ENCODE results near the gene ULK3.

ULK3 gene

DNA sequence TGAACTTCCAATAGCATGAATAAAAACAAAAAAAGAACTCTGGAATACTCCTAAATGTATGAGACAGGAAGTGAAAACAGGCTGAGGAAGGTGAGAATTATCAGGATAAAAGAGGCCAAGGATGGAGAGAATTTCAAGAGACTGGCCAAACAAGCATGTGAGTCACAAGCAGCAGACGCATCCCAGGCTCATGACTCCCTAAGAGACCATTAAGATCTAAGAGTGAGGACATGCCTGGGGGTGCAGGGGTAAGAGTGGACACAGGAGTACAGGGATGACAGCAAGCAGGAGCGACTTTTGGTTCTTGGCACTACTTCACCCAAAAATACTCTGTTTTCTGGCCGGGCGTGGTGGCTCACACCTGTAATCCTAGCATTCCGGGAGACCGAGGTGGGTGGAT lies 23.1 kb upstream of the ULK3 start:
- H3K79me2 ChIP-seq (ENCODE audit: insufficient read depth, low read depth), result peaks cover 39% of the 10 kb centered on the region; the same call in 1 of the 2 replicates
- H4K20me1 ChIP-seq (ENCODE audit: insufficient read depth), result no peaks in the 10 kb centered on the region
- H3K4me2 ChIP-seq, result no peak overlapping the region
- no peaks in the 10 kb centered on the region; the same call in 1 of the 2 replicates for H3K36me3 ChIP-seq (ENCODE audit: insufficient read depth)
- H3K4me3 ChIP-seq (IDR thresholded peaks at IDR 0.05; ENCODE audit: insufficient read depth, low read depth, low read length), result no peak overlapping the region
- no peak overlapping the region for H3K9ac ChIP-seq
- H3K4me1 ChIP-seq (ENCODE audit: low read depth, poor library complexity, severe bottlenecking), result peaks cover 21% of the 10 kb centered on the region
- TF ChIP-seq, protein P1, sequence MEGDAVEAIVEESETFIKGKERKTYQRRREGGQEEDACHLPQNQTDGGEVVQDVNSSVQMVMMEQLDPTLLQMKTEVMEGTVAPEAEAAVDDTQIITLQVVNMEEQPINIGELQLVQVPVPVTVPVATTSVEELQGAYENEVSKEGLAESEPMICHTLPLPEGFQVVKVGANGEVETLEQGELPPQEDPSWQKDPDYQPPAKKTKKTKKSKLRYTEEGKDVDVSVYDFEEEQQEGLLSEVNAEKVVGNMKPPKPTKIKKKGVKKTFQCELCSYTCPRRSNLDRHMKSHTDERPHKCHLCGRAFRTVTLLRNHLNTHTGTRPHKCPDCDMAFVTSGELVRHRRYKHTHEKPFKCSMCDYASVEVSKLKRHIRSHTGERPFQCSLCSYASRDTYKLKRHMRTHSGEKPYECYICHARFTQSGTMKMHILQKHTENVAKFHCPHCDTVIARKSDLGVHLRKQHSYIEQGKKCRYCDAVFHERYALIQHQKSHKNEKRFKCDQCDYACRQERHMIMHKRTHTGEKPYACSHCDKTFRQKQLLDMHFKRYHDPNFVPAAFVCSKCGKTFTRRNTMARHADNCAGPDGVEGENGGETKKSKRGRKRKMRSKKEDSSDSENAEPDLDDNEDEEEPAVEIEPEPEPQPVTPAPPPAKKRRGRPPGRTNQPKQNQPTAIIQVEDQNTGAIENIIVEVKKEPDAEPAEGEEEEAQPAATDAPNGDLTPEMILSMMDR (conservative IDR thresholded peaks at IDR 0.05; ENCODE audit: low read depth, low read length), result no peak
- no peak overlapping the region for H2AFZ ChIP-seq (ENCODE audit: low read depth)
- H3K27me3 ChIP-seq (ENCODE audit: insufficient read depth, low read depth), result no peaks in the 10 kb centered on the region
- H3K27ac ChIP-seq, result no peak overlapping the region

DNA sequence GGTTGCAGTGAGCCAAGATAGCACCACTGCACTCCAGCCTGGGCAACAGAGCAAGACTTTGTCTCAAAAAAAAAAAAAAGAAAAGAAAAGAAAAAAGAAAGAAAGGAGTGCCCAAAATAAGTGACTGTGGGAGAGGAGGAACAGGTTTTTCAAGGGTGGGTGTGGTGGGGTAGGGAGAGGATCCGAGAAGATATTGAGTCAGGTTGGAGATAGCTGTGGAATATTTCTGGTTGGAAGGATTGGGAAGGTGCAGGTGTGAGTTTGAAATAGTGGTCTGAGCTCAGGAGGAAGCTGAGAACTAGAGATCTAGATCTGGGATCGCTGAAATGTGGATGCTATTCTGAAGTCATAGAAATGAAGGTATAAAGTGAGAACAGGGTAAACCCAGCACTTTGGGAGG lies 22.4 kb upstream of the ULK3 start:
- H3K4me1 ChIP-seq (ENCODE audit: low read depth, poor library complexity, severe bottlenecking), result peaks cover 14% of the 10 kb centered on the region

DNA sequence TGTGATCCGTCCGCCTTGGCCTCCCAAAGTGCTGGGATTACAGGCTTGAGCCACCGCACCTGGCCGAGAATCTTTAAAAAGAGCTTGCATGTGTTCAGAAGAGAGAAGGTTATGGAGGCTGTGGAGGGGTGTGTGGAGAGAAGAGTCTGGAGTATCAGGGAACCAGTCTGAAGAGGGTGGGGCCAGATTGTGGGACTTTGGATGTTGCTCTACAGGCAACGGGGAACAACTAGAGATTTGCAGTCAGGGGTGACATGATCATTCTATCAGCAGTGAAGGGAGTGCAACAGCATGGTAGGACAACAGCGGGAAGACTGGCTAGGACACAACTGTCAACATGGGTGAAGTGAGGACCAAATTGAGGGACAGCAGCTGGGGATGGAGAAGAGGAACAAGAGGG lies 21.3 kb upstream of the ULK3 start:
- H3K9ac ChIP-seq, result no peak overlapping the region
- TF ChIP-seq, protein P1 (conservative IDR thresholded peaks at IDR 0.05; ENCODE audit: low read depth, low read length), result no peak
- no peak overlapping the region for H2AFZ ChIP-seq (ENCODE audit: low read depth)
- peaks cover 12% of the 10 kb centered on the region for H3K4me1 ChIP-seq (ENCODE audit: low read depth, poor library complexity, severe bottlenecking)
- H3K27ac ChIP-seq, result no peak overlapping the region
- no peak overlapping the region for H3K4me3 ChIP-seq (IDR thresholded peaks at IDR 0.05; ENCODE audit: insufficient read depth, low read depth, low read length)
- no peak overlapping the region for H3K4me2 ChIP-seq
- no peaks in the 10 kb centered on the region for H3K36me3 ChIP-seq (ENCODE audit: insufficient read depth)
- no peaks in the 10 kb centered on the region for H3K27me3 ChIP-seq (ENCODE audit: insufficient read depth, low read depth)
- H3K79me2 ChIP-seq (ENCODE audit: insufficient read depth, low read depth), result peaks cover 24% of the 10 kb centered on the region; the same call in 1 of the 2 replicates
- no peaks in the 10 kb centered on the region for H4K20me1 ChIP-seq (ENCODE audit: insufficient read depth)

More for the DNA sequence above, 22.4 kb upstream of the ULK3 start:
- Histone ChIP-seq H3K79me2 (ENCODE audit: insufficient read depth, low read depth) (peaks cover 34% of the 10 kb centered on the region; the same call in 1 of the 2 replicates), H3K9ac (no peak overlapping the region), H3K36me3 (ENCODE audit: insufficient read depth) (no peaks in the 10 kb centered on the region; the same call in 1 of the 2 replicates), H3K27me3 (ENCODE audit: insufficient read depth, low read depth) (no peaks in the 10 kb centered on the region), H3K4me2 (no peak overlapping the region), H3K4me3 (IDR thresholded peaks at IDR 0.05; ENCODE audit: insufficient read depth, low read depth, low read length) (no peak overlapping the region), H4K20me1 (ENCODE audit: insufficient read depth) (no peaks in the 10 kb centered on the region), H2AFZ (ENCODE audit: low read depth) (no peak overlapping the region), H3K27ac (no peak overlapping the region)
- TF ChIP-seq, protein P1 (conservative IDR thresholded peaks at IDR 0.05; ENCODE audit: low read depth, low read length), result no peak

DNA sequence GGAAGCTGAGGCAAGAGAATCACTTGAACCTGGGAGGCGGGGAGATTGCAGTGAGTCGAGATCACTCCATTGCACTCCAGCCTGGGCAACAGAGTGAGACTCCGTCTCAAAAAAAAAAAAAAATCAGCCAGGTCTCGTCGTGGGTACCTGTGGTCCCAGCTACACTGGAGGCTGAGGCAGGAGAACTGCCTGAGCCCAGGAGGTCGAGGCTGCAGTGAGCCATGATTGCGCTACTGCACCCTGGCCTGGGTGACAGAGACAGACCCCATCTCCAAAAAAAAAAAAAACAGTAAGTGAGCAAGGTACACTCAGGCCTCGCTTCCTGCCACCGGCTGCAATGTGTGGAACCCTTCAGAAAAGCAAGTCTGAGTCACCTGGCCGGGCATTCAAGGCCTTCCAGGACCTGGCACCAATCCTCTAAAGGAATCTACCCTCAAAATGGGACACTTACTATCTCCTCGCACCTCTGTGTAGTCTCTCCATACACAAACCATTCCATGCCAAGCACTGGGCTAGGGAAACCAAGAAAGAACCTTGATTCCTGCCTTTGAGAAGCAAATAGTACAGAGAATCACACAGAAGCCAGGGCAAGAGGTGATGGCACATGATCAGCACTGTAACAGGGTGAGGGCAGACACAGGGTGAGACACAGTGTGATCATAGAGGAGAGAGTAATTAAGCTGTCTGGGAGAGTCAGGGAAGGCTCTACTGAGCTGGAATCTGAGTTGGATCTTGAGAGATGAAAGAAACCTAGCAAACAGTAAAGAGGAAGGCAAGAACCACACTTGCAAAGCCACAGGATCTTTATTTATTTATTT lies 20.5 kb upstream of the ULK3 start:
- H4K20me1 ChIP-seq (ENCODE audit: insufficient read depth), result no peaks in the 10 kb centered on the region
- H3K4me2 ChIP-seq, result no peak overlapping the region
- H2AFZ ChIP-seq (ENCODE audit: low read depth), result no peak overlapping the region
- peaks cover 16% of the 10 kb centered on the region; the same call in 1 of the 2 replicates for H3K79me2 ChIP-seq (ENCODE audit: insufficient read depth, low read depth)
- H3K27me3 ChIP-seq (ENCODE audit: insufficient read depth, low read depth), result no peaks in the 10 kb centered on the region
- H3K27ac ChIP-seq, result no peak overlapping the region
- TF ChIP-seq, protein P1 (conservative IDR thresholded peaks at IDR 0.05; ENCODE audit: low read depth, low read length), result no peak
- no peak overlapping the region for H3K9ac ChIP-seq
- H3K36me3 ChIP-seq (ENCODE audit: insufficient read depth), result no peaks in the 10 kb centered on the region
- H3K4me3 ChIP-seq (IDR thresholded peaks at IDR 0.05; ENCODE audit: insufficient read depth, low read depth, low read length), result no peak overlapping the region
- H3K4me1 ChIP-seq (ENCODE audit: low read depth, poor library complexity, severe bottlenecking), result peaks cover 7% of the 10 kb centered on the region

All from KMS-11 (cell line).